GM21423 (cell line): ENCODE results near the gene SLC30A7.

ENCODE experiments used
- ATAC-seq: cut with Tn5 transposase; IDR thresholded peaks from one replicate; pipeline ENCODE4 v1.9.1; 2021; ENCODE audit warnings: mild to moderate bottlenecking, moderate library complexity; ENCODE audit not compliant: unreplicated experiment

SLC30A7 gene

DNA sequence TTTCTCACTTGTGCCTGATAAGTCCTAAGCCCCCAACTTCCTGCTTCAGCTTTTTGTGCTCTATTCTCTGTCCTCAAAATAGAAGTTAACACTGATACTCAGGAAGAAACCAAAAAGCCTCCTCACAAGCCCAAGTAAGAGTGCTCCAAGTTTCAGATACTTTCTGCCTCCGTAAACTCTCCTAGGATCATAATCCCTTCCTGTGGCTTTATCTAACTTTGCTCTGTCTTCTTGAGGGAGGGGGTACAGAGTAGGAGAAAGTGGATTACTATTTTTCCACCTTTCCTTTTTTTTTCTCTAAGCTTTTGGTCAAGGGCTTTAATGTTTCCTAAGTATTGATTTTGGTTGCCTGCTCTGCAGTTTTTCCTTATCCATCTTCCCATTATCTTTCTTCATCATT, 75.1 kb downstream of the SLC30A7 start:
- no peak for ATAC-seq

DNA sequence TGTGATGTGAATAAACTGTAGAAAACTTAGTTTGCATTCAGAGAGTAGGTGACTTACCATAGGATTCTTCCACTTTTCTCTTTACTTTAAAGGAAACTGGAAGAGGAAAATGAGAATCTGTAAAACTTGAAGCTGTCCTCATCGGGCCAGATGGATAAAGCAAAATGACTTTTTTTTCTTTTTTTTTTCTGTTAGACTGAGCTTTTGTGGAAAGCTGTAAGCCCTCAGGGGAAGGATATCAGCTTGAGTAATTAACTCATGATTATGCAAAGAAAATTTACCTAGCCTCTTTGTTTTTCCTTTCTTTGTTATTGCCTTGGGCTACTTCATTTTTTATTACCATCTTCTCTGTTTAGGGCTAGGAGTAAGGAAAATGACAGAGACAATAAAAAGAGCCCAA, 76.3 kb downstream of the SLC30A7 start:
- ATAC-seq: no peak

GRCh38 chr1:100976936-100977335, 81.0 kb downstream of the SLC30A7 start:
- ATAC-seq: no peak

GRCh38 chr1:100979631-100980030, 83.7 kb downstream of the SLC30A7 start:
- no peak for ATAC-seq

DNA sequence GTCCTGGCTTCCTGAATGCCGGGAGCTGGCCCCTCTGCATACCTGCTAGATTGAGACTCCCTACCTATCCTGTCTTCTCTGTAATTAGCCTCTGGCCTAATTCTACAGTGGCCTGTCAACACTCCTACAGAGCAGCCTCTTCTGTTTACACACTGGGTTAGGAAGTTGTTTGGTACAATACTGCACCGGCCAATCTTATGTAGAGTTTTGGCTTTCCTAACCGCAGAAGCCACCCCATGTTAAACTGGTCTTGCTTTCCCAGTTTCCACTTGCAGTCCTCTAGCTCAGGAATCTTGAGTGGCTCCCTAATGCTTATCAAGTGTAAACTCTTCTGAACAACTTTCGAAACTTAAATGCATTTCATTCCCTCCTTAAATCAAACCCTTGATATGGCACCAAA, 86.9 kb downstream of the SLC30A7 start:
- ATAC-seq: no peak

- no peak for ATAC-seq
Measured at GRCh38 chr1:100988121-100988520, 92.2 kb downstream of the SLC30A7 start.

DNA sequence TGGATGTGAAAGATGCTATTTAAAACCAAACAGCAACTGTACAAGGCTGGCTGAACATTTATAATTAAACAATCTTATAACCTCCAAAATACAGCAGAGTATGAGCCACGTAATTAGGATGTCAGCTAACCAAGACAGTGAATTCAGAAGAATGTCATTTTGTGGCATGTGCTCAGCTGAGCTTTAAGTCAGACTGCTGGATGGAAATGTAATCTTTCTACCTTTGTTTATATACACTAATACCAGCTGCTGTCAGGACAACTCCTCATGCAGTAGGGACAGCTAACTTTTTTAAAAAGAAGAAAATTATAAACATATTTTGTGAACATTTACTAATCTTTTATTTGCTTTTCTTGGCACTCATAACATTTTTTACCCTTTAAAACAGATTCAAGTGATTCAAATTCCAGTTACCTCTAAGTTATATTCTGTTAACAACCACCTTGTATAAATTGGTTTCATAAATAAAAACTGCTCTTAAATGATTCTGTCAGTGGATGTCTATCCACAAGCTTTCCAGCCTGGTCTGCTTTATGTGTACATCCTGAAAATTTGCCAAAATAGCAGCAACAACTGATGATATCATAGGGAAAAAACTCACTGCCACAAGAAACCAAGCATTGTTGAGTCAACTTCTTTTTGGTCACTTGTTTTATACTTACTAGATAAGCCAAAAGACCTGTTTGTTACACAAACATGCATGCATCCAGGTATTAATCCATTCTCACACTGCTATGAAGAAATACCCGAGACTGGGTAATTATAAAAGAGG, 93.6 kb downstream of the SLC30A7 start:
- ATAC-seq: no peak

- no peak for ATAC-seq
Measured at GRCh38 chr1:100995198-100995988, 99.5 kb downstream of the SLC30A7 start.

DNA sequence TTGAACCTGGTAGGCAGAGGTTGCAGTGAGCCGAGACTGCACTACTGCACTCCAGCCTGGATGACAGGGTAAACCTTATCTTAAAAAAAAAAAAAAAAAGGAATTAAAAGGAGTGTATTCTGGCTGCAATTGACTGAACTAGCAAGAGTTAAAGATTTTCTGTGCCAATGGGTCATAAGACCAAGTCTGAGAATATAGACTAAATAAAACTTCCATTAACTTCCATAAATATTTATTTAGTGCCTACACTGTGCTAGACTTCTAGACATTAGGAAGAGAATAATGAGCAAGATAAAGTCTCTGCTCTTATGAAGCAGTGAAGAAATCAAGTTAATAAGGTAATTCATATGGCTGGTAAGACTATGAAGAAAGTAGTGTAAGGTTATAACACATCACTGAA, 102.5 kb downstream of the SLC30A7 start:
- ATAC-seq: no peak

- no peak for ATAC-seq
Measured at GRCh38 chr1:101000131-101000873, 104.4 kb downstream of the SLC30A7 start.

GRCh38 chr1:101002551-101002950, 106.7 kb downstream of the SLC30A7 start:
- peak; percentile 51 for ATAC-seq

GRCh38 chr1:101003012-101003650, 107.2 kb downstream of the SLC30A7 start:
- no peak for ATAC-seq

GRCh38 chr1:101004061-101004460, 108.2 kb downstream of the SLC30A7 start:
- no peak for ATAC-seq

- no peak for ATAC-seq
Measured at GRCh38 chr1:101004670-101005069, 108.8 kb downstream of the SLC30A7 start.

GRCh38 chr1:101005183-101005582, 109.3 kb downstream of the SLC30A7 start:
- no peak for ATAC-seq

GRCh38 chr1:101005871-101006270, 110.0 kb downstream of the SLC30A7 start:
- no peak for ATAC-seq

DNA sequence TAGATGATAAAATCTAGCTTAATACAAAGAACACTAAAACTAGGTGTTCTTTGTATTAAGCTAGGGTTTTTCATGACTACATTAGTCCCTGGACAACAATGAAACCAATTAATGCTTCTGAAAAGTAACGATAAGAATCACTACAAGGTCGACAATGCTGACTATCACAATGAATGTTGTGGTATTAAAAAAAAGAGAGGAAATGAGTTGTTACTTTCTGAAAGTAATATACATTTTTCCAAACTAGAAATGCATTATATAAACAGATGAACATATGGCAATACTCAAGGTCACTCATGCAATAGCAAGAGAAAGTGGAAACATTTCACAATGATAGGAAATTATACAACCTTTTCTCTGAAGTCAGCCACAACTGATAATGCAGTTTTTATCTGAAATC, 110.7 kb downstream of the SLC30A7 start:
- ATAC-seq: no peak

GRCh38 chr1:101008229-101008834, 112.4 kb downstream of the SLC30A7 start:
- no peak for ATAC-seq

- no peak for ATAC-seq
Measured at GRCh38 chr1:101013776-101014175, 117.9 kb downstream of the SLC30A7 start.

DNA sequence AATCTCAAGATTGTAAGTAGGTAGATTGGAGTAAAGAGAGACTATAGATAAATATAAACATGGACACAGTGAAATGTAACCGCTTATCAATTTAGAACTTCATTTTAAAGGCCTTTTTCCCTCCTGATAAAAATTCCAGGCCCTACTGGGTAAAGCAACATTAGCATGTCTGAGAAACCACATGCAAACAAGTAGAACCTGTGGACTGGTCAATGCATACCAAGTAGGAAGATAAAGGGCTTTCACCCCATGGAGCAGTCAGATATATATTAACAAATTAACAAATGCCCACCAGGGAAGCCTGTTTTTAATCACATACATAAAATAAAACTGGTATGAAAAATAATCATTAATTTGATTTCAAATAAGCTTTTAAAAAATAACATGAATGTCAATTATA, 121.6 kb downstream of the SLC30A7 start:
- ATAC-seq: no peak

DNA sequence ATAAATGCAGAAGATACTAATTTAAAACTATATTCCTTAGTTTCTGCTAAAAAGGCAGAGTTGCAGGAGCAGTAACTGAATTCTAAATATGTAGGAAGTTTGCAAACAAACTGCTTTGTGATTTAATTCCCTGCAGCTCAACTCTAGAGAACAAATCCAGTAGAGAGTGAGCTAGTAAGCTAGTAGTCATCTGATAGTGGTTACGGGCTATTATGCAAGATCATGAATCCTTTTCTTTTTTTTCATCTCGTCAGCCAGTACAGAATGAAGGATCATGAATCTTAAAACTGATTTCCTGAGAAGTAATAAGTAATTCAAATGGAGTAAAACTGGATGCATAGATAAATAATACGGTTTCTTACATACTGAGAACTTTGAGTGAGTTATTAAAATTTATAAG, 126.4 kb downstream of the SLC30A7 start:
- ATAC-seq: no peak
